DMS153 treated with DMSO at 0.1 percent for 48 hours (cell line): ENCODE results near the gene GRIN3B.

Experiments used
- DNase-seq: peaks from one replicate; lab custom pipeline; 2025; ENCODE audit not compliant: unreplicated experiment; lab: John Stamatoyannopoulos, UW

GRIN3B gene

GRCh38 chr19:1057176-1057855 lies 57.1 kb downstream of the GRIN3B start:
- DNase-seq, result no peak

GRCh38 chr19:1058112-1058511 lies 57.9 kb downstream of the GRIN3B start:
- DNase-seq, result no peak
